Astrocyte (in vitro differentiated cells and primary cell): ENCODE measurements around the gene BMPR1B. TPM values are rescaled to one million over a fixed set of nuclear protein-coding genes. Genes with fewer than 3 reads are reported as not detected.

Experiments
- DNase-seq: peaks from one replicate; pipeline ENCODE4 v3.0.0-alpha.2; 2010; ENCODE audit warnings: low read depth
- FAIRE-seq: peaks from 2 replicates; lab custom pipeline; 2011; peaks lifted over from hg19 to GRCh38; lab: Jason Lieb, UNC
- H2AFZ ChIP-seq: 2 replicates; pipeline ENCODE4 v1.6.0; 2012; ENCODE audit warnings: low read depth, low read length, inconsistent platforms
- H3K27ac ChIP-seq: 2 replicates; pipeline ENCODE4 v1.5.1; 2011; ENCODE audit warnings: low read depth, low read length, inconsistent platforms
- H3K27me3 ChIP-seq: 2 replicates; pipeline ENCODE4 v1.6.0; 2011; ENCODE audit warnings: low read length, inconsistent platforms; ENCODE audit not compliant: insufficient read depth
- H3K36me3 ChIP-seq: 2 replicates; pipeline ENCODE4 v1.5.1; 2011; ENCODE audit warnings: low read length, inconsistent platforms; ENCODE audit not compliant: insufficient read depth
- H3K4me1 ChIP-seq: 2 replicates; pipeline ENCODE4 v1.5.1; 2011; ENCODE audit warnings: low read length, inconsistent platforms; ENCODE audit not compliant: insufficient read depth
- H3K4me2 ChIP-seq: 2 replicates; pipeline ENCODE4 v1.6.0; 2012; ENCODE audit warnings: low read length, inconsistent platforms
- H3K4me3 ChIP-seq: 2 replicates; pipeline ENCODE4 v1.5.1; 2011; ENCODE audit warnings: low read depth, mild to moderate bottlenecking, low read length, inconsistent platforms; ENCODE audit not compliant: insufficient read depth
- H3K79me2 ChIP-seq: 2 replicates; pipeline ENCODE4 v1.6.0; 2012; ENCODE audit warnings: mild to moderate bottlenecking, low read length, inconsistent platforms; ENCODE audit not compliant: insufficient read depth
- H3K9ac ChIP-seq: 2 replicates; pipeline ENCODE4 v1.6.0; 2012; ENCODE audit warnings: mild to moderate bottlenecking, low read length, inconsistent platforms
- H3K9me3 ChIP-seq: 2 replicates; pipeline ENCODE4 v1.5.1; 2012; ENCODE audit warnings: low read depth, mild to moderate bottlenecking, low read length, inconsistent platforms; ENCODE audit not compliant: insufficient read depth
- H4K20me1 ChIP-seq: 2 replicates; pipeline ENCODE4 v1.6.0; 2012; ENCODE audit warnings: low read length, inconsistent platforms; ENCODE audit not compliant: insufficient read depth
- H3K27ac Mint-ChIP-seq: one replicate; pipeline ENCODE4 v1.8.0; 2021; ENCODE audit warnings: mild to moderate bottlenecking, mixed read lengths; ENCODE audit not compliant: unreplicated experiment
- H3K27me3 Mint-ChIP-seq: one replicate; pipeline ENCODE4 v1.8.0; 2021; ENCODE audit warnings: low read depth, mixed read lengths; ENCODE audit not compliant: unreplicated experiment
- H3K36me3 Mint-ChIP-seq: one replicate; pipeline ENCODE4 v1.8.0; 2021; ENCODE audit warnings: low read depth, mixed read lengths; ENCODE audit not compliant: unreplicated experiment
- H3K4me1 Mint-ChIP-seq: one replicate; pipeline ENCODE4 v1.8.0; 2021; ENCODE audit warnings: low read depth, mixed read lengths; ENCODE audit not compliant: unreplicated experiment
- H3K4me3 Mint-ChIP-seq: one replicate; pipeline ENCODE4 v1.8.0; 2021; ENCODE audit warnings: mild to moderate bottlenecking, moderate library complexity, mixed read lengths; ENCODE audit not compliant: unreplicated experiment
- H3K9me3 Mint-ChIP-seq: one replicate; pipeline ENCODE4 v1.8.0; 2021; ENCODE audit warnings: mild to moderate bottlenecking, mixed read lengths; ENCODE audit not compliant: unreplicated experiment
- CTCF ChIP-seq: IDR thresholded peaks from 2 replicates; pipeline ENCODE4 v1.5.1; 2011; ENCODE audit warnings: low read depth, mild to moderate bottlenecking, inconsistent platforms, low read length, moderate library complexity; ENCODE audit not compliant: insufficient read depth
- EZH2 ChIP-seq: IDR thresholded peaks from 2 replicates; pipeline ENCODE4 v1.6.1; 2012; ENCODE audit warnings: mild to moderate bottlenecking, low read length, inconsistent platforms; ENCODE audit not compliant: insufficient read depth
- total RNA-seq: library from RNA; stranded (reverse); gene quantifications from 2 replicates; pipeline ENCODE4 v1.2.1, GENCODE V29; 2021

BMPR1B gene
- total RNA-seq, 1 donor from 2014 or later: 14.1 TPM

GRCh38 chr4:94744850-94745249 lies 12.9 kb upstream of the BMPR1B start:
- no peaks in the 10 kb centered on the region for H3K9me3 Mint-ChIP-seq
- no peak for DNase-seq
- H3K9me3 ChIP-seq: no peaks in the 10 kb centered on the region
- H3K27me3 ChIP-seq: no peaks in the 10 kb centered on the region
- H3K4me1 ChIP-seq: no peaks in the 10 kb centered on the region
- peaks cover 3% of the 10 kb centered on the region for H3K4me1 Mint-ChIP-seq
- FAIRE-seq: no peak
- H3K9ac ChIP-seq: no peak overlapping the region
- no peaks in the 10 kb centered on the region for H3K27me3 Mint-ChIP-seq
- H3K36me3 ChIP-seq: no peaks in the 10 kb centered on the region
- no peak overlapping the region for H3K4me3 ChIP-seq
- no peak overlapping the region for H3K27ac ChIP-seq
- H3K4me2 ChIP-seq: no peak overlapping the region
- no peak overlapping the region for H3K27ac Mint-ChIP-seq
- H3K36me3 Mint-ChIP-seq: no peaks in the 10 kb centered on the region
- no peak overlapping the region for H2AFZ ChIP-seq
- H3K79me2 ChIP-seq: no peaks in the 10 kb centered on the region
- H4K20me1 ChIP-seq: no peaks in the 10 kb centered on the region
- H3K4me3 Mint-ChIP-seq: no peak overlapping the region
- TF ChIP-seq EZH2 (no peak), CTCF (no peak)

GRCh38 chr4:94746746-94747145 lies 11.0 kb upstream of the BMPR1B start:
- FAIRE-seq (no peak), DNase-seq (no peak)
- TF ChIP-seq EZH2 (no peak), CTCF (no peak)
- H3K27me3 ChIP-seq: no peaks in the 10 kb centered on the region
- Mint-ChIP-seq H3K36me3 (no peaks in the 10 kb centered on the region), H3K27me3 (no peaks in the 10 kb centered on the region), H3K27ac (no peak overlapping the region), H3K4me3 (no peak overlapping the region), H3K9me3 (no peaks in the 10 kb centered on the region), H3K4me1 (no peaks in the 10 kb centered on the region)
- no peaks in the 10 kb centered on the region for H3K36me3 ChIP-seq
- H3K27ac ChIP-seq: no peak overlapping the region
- H4K20me1 ChIP-seq: no peaks in the 10 kb centered on the region
- H3K9me3 ChIP-seq: no peaks in the 10 kb centered on the region
- no peak overlapping the region for H3K9ac ChIP-seq
- no peak overlapping the region for H3K4me3 ChIP-seq
- H3K4me1 ChIP-seq: no peaks in the 10 kb centered on the region
- H2AFZ ChIP-seq: no peak overlapping the region
- H3K4me2 ChIP-seq: no peak overlapping the region
- no peaks in the 10 kb centered on the region for H3K79me2 ChIP-seq

- H3K27ac Mint-ChIP-seq: peak overlapping the region; percentile 81
- no peaks in the 10 kb centered on the region for H3K9me3 ChIP-seq
- H3K4me3 Mint-ChIP-seq: peak overlapping the region; percentile 93
- no peak for FAIRE-seq
- peaks cover 2% of the 10 kb centered on the region for H3K4me1 Mint-ChIP-seq
- H3K9ac ChIP-seq: peak overlapping the region; percentile 80
- peak overlapping the region; percentile 74 for H3K4me3 ChIP-seq
- H3K27me3 ChIP-seq: no peaks in the 10 kb centered on the region
- peaks cover 5% of the 10 kb centered on the region for H3K27me3 Mint-ChIP-seq
- no peak overlapping the region for H3K27ac ChIP-seq
- H4K20me1 ChIP-seq: no peaks in the 10 kb centered on the region
- peaks cover 4% of the 10 kb centered on the region for H3K79me2 ChIP-seq
- H3K4me2 ChIP-seq: peak overlapping the region; percentile 96
- no peaks in the 10 kb centered on the region for H3K9me3 Mint-ChIP-seq
- peak overlapping the region; percentile 65 for H2AFZ ChIP-seq
- TF ChIP-seq CTCF (no peak), EZH2 (no peak)
- no peaks in the 10 kb centered on the region for H3K36me3 Mint-ChIP-seq
- H3K4me1 ChIP-seq: peaks cover 4% of the 10 kb centered on the region
- peak; percentile 12 for DNase-seq
- H3K36me3 ChIP-seq: no peaks in the 10 kb centered on the region
These were observed 465 bp downstream of the BMPR1B start for GRCh38 chr4:94758141-94758699.
